SU-DHL-6 (cell line): ENCODE measurements around the gene TPPP2.

Source experiments
- EZH2phosphoT487 ChIP-seq: fragments of 200-600 bp; sonication (generic), shearing (Covaris generic); conservative IDR thresholded peaks from 2 replicates; pipeline ENCODE4 v1.6.1; 2018; ENCODE audit warnings: mild to moderate bottlenecking, antibody characterized with exemption, low read length, moderate library complexity, mixed read lengths
- TF ChIP-seq, protein P1 (sequence below): fragments of 200-600 bp; sonication (generic); IDR thresholded peaks from one replicate; pipeline ENCODE4 v1.5.1; 2017; ENCODE audit warnings: antibody characterized with exemption, mild to moderate bottlenecking, low read length, moderate library complexity; ENCODE audit not compliant: insufficient read depth, poor library complexity, severe bottlenecking

DNA sequence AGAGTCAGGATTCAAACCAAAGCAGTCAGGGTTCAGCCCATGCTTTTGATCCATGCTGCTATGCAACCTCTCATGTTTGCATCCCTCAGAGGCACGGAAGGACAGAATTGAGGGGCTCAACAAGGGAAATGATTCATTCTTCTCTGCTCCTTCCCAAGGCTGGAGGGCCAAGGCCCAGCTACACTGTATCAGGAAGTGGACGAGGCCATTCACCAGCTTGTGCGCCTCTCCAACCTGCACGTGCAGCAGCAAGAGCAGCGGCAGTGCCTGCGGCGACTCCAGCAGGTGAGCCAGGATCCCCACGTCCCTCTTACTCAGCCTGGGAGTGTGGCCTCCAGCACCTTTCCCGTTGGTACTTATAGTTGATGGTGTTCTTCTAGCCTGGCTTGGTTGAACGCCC lies 48.7 kb downstream of the TPPP2 start:
- TF ChIP-seq, protein P1, sequence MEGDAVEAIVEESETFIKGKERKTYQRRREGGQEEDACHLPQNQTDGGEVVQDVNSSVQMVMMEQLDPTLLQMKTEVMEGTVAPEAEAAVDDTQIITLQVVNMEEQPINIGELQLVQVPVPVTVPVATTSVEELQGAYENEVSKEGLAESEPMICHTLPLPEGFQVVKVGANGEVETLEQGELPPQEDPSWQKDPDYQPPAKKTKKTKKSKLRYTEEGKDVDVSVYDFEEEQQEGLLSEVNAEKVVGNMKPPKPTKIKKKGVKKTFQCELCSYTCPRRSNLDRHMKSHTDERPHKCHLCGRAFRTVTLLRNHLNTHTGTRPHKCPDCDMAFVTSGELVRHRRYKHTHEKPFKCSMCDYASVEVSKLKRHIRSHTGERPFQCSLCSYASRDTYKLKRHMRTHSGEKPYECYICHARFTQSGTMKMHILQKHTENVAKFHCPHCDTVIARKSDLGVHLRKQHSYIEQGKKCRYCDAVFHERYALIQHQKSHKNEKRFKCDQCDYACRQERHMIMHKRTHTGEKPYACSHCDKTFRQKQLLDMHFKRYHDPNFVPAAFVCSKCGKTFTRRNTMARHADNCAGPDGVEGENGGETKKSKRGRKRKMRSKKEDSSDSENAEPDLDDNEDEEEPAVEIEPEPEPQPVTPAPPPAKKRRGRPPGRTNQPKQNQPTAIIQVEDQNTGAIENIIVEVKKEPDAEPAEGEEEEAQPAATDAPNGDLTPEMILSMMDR, result no peak
- TF ChIP-seq EZH2phosphoT487, result no peak
